Sigmoid colon (tissue), 7 donors: ENCODE measurements around the gene FAM24A. TPM values are rescaled to one million over a fixed set of nuclear protein-coding genes. Genes with fewer than 3 reads are reported as not detected.
"Not testable (repeated sequence)": the region's sequence is repeated elsewhere in the genome, so short reads cannot be mapped to it uniquely, and the experiment has no call there.

Experiments
- DNase-seq: peaks from one replicate; pipeline ENCODE4 v3.0.0-alpha.2; 2019
- H3K27ac ChIP-seq, 4 donors: fragments of 200-600 bp; sonication (generic); one replicate each; pipeline ENCODE4 v1.5.1; 2016 to 2019; ENCODE audit warnings: mild to moderate bottlenecking in 1 of 4
- H3K27me3 ChIP-seq, 3 donors: fragments of 200-600 bp; sonication (generic); one replicate each; pipeline ENCODE4 v1.5.1; 2019; ENCODE audit warnings: mild to moderate bottlenecking in 1 of 3
- H3K36me3 ChIP-seq, 4 donors: fragments of 200-600 bp; sonication (generic); one replicate each; pipeline ENCODE4 v1.5.1; 2016 to 2019
- H3K4me1 ChIP-seq, 4 donors: fragments of 200-600 bp; sonication (generic); one replicate each; pipeline ENCODE4 v1.5.1; 2017 to 2019
- H3K4me3 ChIP-seq, 4 donors: fragments of 200-600 bp; sonication (generic); one replicate each; pipeline ENCODE4 v1.5.1; 2017 to 2019; ENCODE audit warnings: mild to moderate bottlenecking in 2 of 4, moderate library complexity in 1 of 4
- H3K9me3 ChIP-seq, 4 donors: fragments of 200-600 bp in 3 of 4; sonication (generic) in 3 of 4; one replicate each; pipeline versions ENCODE4 v1.5.1 to v1.6.1; 2013 to 2019
- CTCF ChIP-seq, 4 experiments: fragments of 450-650 bp in 3 of 4; fragments of 200-600 bp in 1 of 4; IDR thresholded peaks; one replicate each; pipeline ENCODE4 v1.5.1; 2016 to 2019; ENCODE audit warnings: antibody characterized with exemption in 4 of 4, mild to moderate bottlenecking in 3 of 4, moderate library complexity in 2 of 4
- EP300 ChIP-seq, 4 donors: sonication (generic); formaldehyde crosslinking; IDR thresholded peaks; one replicate each; pipeline ENCODE4 v1.6.1; 2017; ENCODE audit warnings: antibody characterized with exemption in 4 of 4
- POLR2A ChIP-seq, 2 donors: fragments of 450-650 bp; IDR thresholded peaks; one replicate each; pipeline ENCODE4 v1.6.1; 2016; ENCODE audit warnings: antibody characterized with exemption in 2 of 2, mild to moderate bottlenecking in 2 of 2, moderate library complexity in 2 of 2
- POLR2AphosphoS5 ChIP-seq, 4 donors: sonication (generic); formaldehyde crosslinking; IDR thresholded peaks; one replicate each; pipeline ENCODE4 v1.6.1; 2017; ENCODE audit warnings: antibody characterized with exemption in 4 of 4
- WGBS, 2 donors: extraction: QIAGEN DNeasy Blood & Tissue Kit; methylation state at CpG; one replicate each; pipeline ENCODE4 v1.1.7; 2013; 5-methylcytosine and 5-hydroxymethylcytosine counted together
- intact Hi-C: fragments of 100-400 bp; cut with DNase I; formaldehyde crosslinking; loops from one replicate; pipeline ENCODE4 v1.15.1; 2023
- polyA plus RNA-seq, 3 donors: library from polyadenylated mRNA; stranded (reverse); fragments of 200-250 nt; gene quantifications; one replicate each; pipeline ENCODE4 v1.2.3, GENCODE V29; 2013
- total RNA-seq, 4 donors: library from RNA; depleted of rRNA; stranded (reverse); fragments of >200 nt; gene quantifications; one replicate each; pipeline ENCODE4 v1.1.0, GENCODE V29; 2016
- donor health status: healthy with polysubstance abuse.
- donor health status: Bipolar disorder and iron deficiency.
- donor health status: healthy.

Gene FAM24A
- total and polyA plus RNA-seq, 7 donors = not detected

GRCh38 chr10:122864901-122865300, 45.5 kb upstream of the FAM24A start:
- Histone ChIP-seq H3K4me3 (no peak overlapping the region), H3K36me3 (no peaks in the 10 kb centered on the region), H3K27me3 (no peaks in the 10 kb centered on the region), H3K9me3 (no peaks in the 10 kb centered on the region), H3K27ac (no peak overlapping the region), H3K4me1 (no peaks in the 10 kb centered on the region)
- WGBS, 2 donors = 93 to 97% methylated on average over 1 of the region's 1 CpG
- intact Hi-C loops = no loop called here
- TF ChIP-seq POLR2AphosphoS5 (IDR thresholded peaks at IDR 0.05) (no peak), CTCF (IDR thresholded peaks at IDR 0.05) (no peak), POLR2A (IDR thresholded peaks at IDR 0.05) (no peak)
- DNase-seq = no peak

- 54 to 78% methylated on average over 3 of the region's 3 CpGs for WGBS, 2 donors
- intact Hi-C loops, H3K27me3 ChIP-seq, H3K36me3 ChIP-seq, H3K9me3 ChIP-seq, DNase-seq, H3K27ac ChIP-seq, H3K4me3 ChIP-seq, H3K4me1 ChIP-seq: not testable (repeated sequence)
These were observed 43.5 kb upstream of the FAM24A start for GRCh38 chr10:122866757-122867482.

GRCh38 chr10:122868768-122869167, 41.6 kb upstream of the FAM24A start:
- H3K27me3 ChIP-seq, H3K36me3 ChIP-seq, H3K4me3 ChIP-seq, H3K4me1 ChIP-seq, DNase-seq, intact Hi-C loops, H3K27ac ChIP-seq, H3K9me3 ChIP-seq: not testable (repeated sequence)
- 85 to 95% methylated on average over 1 of the region's 2 CpGs for WGBS, 2 donors

GRCh38 chr10:122871947-122872346, 38.5 kb upstream of the FAM24A start:
- H3K36me3 ChIP-seq, H3K27ac ChIP-seq, intact Hi-C loops, H3K27me3 ChIP-seq, H3K4me1 ChIP-seq, H3K9me3 ChIP-seq, DNase-seq, H3K4me3 ChIP-seq: not testable (repeated sequence)
- WGBS, 2 donors = 92 to 97% methylated on average over 1 of the region's 2 CpGs

GRCh38 chr10:122875843-122876466, 34.5 kb upstream of the FAM24A start:
- no peak for TF ChIP-seq EP300 (IDR thresholded peaks at IDR 0.05)
- TF ChIP-seq POLR2AphosphoS5 (IDR thresholded peaks at IDR 0.05) = no peak
- no peak for TF ChIP-seq POLR2A (IDR thresholded peaks at IDR 0.05)
- no peak for TF ChIP-seq CTCF (IDR thresholded peaks at IDR 0.05)
- 58 to 67% methylated on average over 6 of the region's 6 CpGs for WGBS, 2 donors
- intact Hi-C loops = no loop called here

GRCh38 chr10:122876467-122876855, 33.9 kb upstream of the FAM24A start:
- no peak for DNase-seq
- Histone ChIP-seq H3K27ac (no peak overlapping the region), H3K27me3 (no peaks in the 10 kb centered on the region), H3K36me3 (no peaks in the 10 kb centered on the region), H3K4me3 (no peak overlapping the region), H3K4me1 (peaks cover 0 to 18% (median 13%) of the 10 kb centered on the region in 4 donors), H3K9me3 (no peaks in the 10 kb centered on the region)
- 94 to 96% methylated on average over 1 of the region's 1 CpG for WGBS, 2 donors
- intact Hi-C loops = no loop called here
- TF ChIP-seq POLR2AphosphoS5 (IDR thresholded peaks at IDR 0.05) = no peak
- no peak for TF ChIP-seq POLR2A (IDR thresholded peaks at IDR 0.05)
- TF ChIP-seq EP300 (IDR thresholded peaks at IDR 0.05) = no peak
- TF ChIP-seq CTCF (IDR thresholded peaks at IDR 0.05) = no peak

More at GRCh38 chr10:122875843-122876466, 34.5 kb upstream of the FAM24A start:
- no peak for DNase-seq
- no peaks in the 10 kb centered on the region for H3K9me3 ChIP-seq
- no peaks in the 10 kb centered on the region for H3K36me3 ChIP-seq
- no peak overlapping the region for H3K27ac ChIP-seq
- peaks cover 0 to 18% (median 13%) of the 10 kb centered on the region in 4 donors for H3K4me1 ChIP-seq
- H3K27me3 ChIP-seq = no peaks in the 10 kb centered on the region
- no peak overlapping the region for H3K4me3 ChIP-seq
